IMR-90 (cell line): ENCODE results near the gene TRIM27. TPM values are rescaled to one million over a fixed set of nuclear protein-coding genes. Genes with fewer than 3 reads are reported as not detected.

Source experiments
- ATAC-seq: fragments of 200-7000 bp; cut with Tn5 transposase; 2 replicates; pipeline ENCODE4 v1.9.1; 2020; ENCODE audit warnings: low read depth, mild to moderate bottlenecking, moderate library complexity
- BruUV-seq: library from RNA; stranded (reverse); fragments of 400-500 nt; replicated peaks from 2 replicates; lab custom pipeline; 2021; lab: Mats Ljungman, UMichigan
- CTCF ChIA-PET: fragments of 300-600 bp; formaldehyde crosslinking; extraction: SDS; loops from one replicate; lab custom pipeline; 2021; ENCODE audit warnings: antibody characterized with exemption; lab: Yijun Ruan, JAX
- POLR2A ChIA-PET: fragments of 300-600 bp; sonication (Branson Sonifier 250); formaldehyde crosslinking; loops from one replicate; lab custom pipeline; 2022; ENCODE audit warnings: antibody characterized with exemption; ENCODE audit not compliant: unreplicated experiment; lab: Charles Lee
- DNase-seq: peaks from one replicate; pipeline ENCODE4 v3.0.0; 2013
- H2AFZ ChIP-seq: replicated peaks from 2 replicates; pipeline ENCODE3; 2013; ENCODE audit warnings: low read length, mild to moderate bottlenecking; ENCODE audit not compliant: poor library complexity
- H2AK5ac ChIP-seq: 2 replicates; pipeline ENCODE4 v1.6.1; 2013; ENCODE audit warnings: low read depth, low read length, inconsistent platforms
- H2AK9ac ChIP-seq: replicated peaks from 2 replicates; pipeline ENCODE3; 2013; ENCODE audit warnings: mild to moderate bottlenecking, low read depth, low read length, moderate library complexity; ENCODE audit not compliant: poor library complexity
- H2BK120ac ChIP-seq: 2 replicates; pipeline ENCODE4 v1.6.1; 2013; ENCODE audit warnings: low read depth, low read length, inconsistent platforms
- H2BK15ac ChIP-seq: 3 replicates; pipeline ENCODE4 v1.6.1; 2013; ENCODE audit warnings: low read depth, low read length, inconsistent platforms
- H2BK20ac ChIP-seq: 2 replicates; pipeline ENCODE4 v1.6.1; 2013; ENCODE audit warnings: low read depth, mild to moderate bottlenecking, inconsistent platforms, low read length, moderate library complexity
- H2BK5ac ChIP-seq: 2 replicates; pipeline ENCODE4 v1.6.1; 2013; ENCODE audit warnings: mild to moderate bottlenecking, low read depth, low read length, inconsistent platforms; ENCODE audit not compliant: poor library complexity, severe bottlenecking
- H3K14ac ChIP-seq: replicated peaks from 2 replicates; pipeline ENCODE4 v1.6.1; 2013; ENCODE audit warnings: low read depth, low read length, inconsistent platforms
- H3K18ac ChIP-seq: 2 replicates; pipeline ENCODE4 v1.6.1; 2013; ENCODE audit warnings: low read depth, low read length, control low read depth
- H3K23ac ChIP-seq: 2 replicates; pipeline ENCODE4 v1.6.1; 2013; ENCODE audit warnings: low read depth, low read length, inconsistent platforms
- H3K27ac ChIP-seq: 2 replicates; pipeline ENCODE4 v1.5.1; 2013; ENCODE audit warnings: mild to moderate bottlenecking, control low read depth, low read length; ENCODE audit not compliant: insufficient read depth
- H3K27me3 ChIP-seq: 2 replicates; pipeline ENCODE4 v1.6.1; 2013; ENCODE audit warnings: low read length; ENCODE audit not compliant: control insufficient read depth, insufficient read depth
- H3K36me3 ChIP-seq: 2 replicates; pipeline ENCODE4 v1.6.1; 2013; ENCODE audit warnings: low read length, mixed read lengths; ENCODE audit not compliant: control insufficient read depth, insufficient read depth
- H3K4ac ChIP-seq: 2 replicates; pipeline ENCODE4 v1.6.1; 2013; ENCODE audit warnings: low read depth, low read length, inconsistent platforms
- H3K4me1 ChIP-seq: 2 replicates; pipeline ENCODE4 v1.6.1; 2013; ENCODE audit warnings: low read length, mixed read lengths; ENCODE audit not compliant: control insufficient read depth, insufficient read depth
- H3K4me2 ChIP-seq: 2 replicates; pipeline ENCODE4 v1.6.1; 2013; ENCODE audit warnings: low read depth, mild to moderate bottlenecking, control low read depth, low read length, moderate library complexity
- H3K4me3 ChIP-seq: 2 replicates; pipeline ENCODE4 v1.5.1; 2013; ENCODE audit warnings: low read depth, mild to moderate bottlenecking, control low read depth, low read length, moderate library complexity; ENCODE audit not compliant: insufficient read depth
- H3K56ac ChIP-seq: 2 replicates; pipeline ENCODE4 v1.6.1; 2013; ENCODE audit warnings: low read length, inconsistent platforms; ENCODE audit not compliant: insufficient read depth; ENCODE audit errors: extremely low read depth
- H3K79me1 ChIP-seq, 2 experiments: 2 replicates each; pipeline ENCODE4 v1.6.1; 2013; ENCODE audit warnings: low read length in 2 of 2, inconsistent platforms in 1 of 2, low read depth in 1 of 2
- H3K9ac ChIP-seq: 2 replicates; pipeline ENCODE4 v1.6.1; 2013; ENCODE audit warnings: low read depth, low read length, control low read depth
- H3K9me1 ChIP-seq: 2 replicates; pipeline ENCODE4 v1.6.1; 2013; ENCODE audit warnings: low read length, inconsistent platforms; ENCODE audit not compliant: insufficient read depth
- H3K9me3 ChIP-seq: 2 replicates; pipeline ENCODE4 v1.6.1; 2013; ENCODE audit warnings: low read length; ENCODE audit not compliant: control insufficient read depth, insufficient read depth
- H4K20me1 ChIP-seq: 2 replicates; pipeline ENCODE4 v1.6.1; 2013; ENCODE audit warnings: low read length, inconsistent platforms; ENCODE audit not compliant: insufficient read depth
- H4K5ac ChIP-seq: 2 replicates; pipeline ENCODE4 v1.6.1; 2013; ENCODE audit warnings: mild to moderate bottlenecking, low read depth, low read length, control low read depth
- H4K8ac ChIP-seq, 2 experiments: 2 replicates each; pipeline ENCODE4 v1.6.1; 2013; ENCODE audit warnings: low read depth in 2 of 2, low read length in 2 of 2, control low read depth in 1 of 2, inconsistent platforms in 1 of 2
- H4K91ac ChIP-seq: 2 replicates; pipeline ENCODE4 v1.6.1; 2013; ENCODE audit warnings: low read depth, low read length, inconsistent platforms; ENCODE audit not compliant: insufficient read depth
- CEBPB ChIP-seq: IDR thresholded peaks from 2 replicates; pipeline ENCODE4 v1.6.1; 2012; ENCODE audit warnings: low read depth, low read length, improper control_type of control experiment
- FOS ChIP-seq: fragments of 150-350 bp; IDR thresholded peaks from 2 replicates; pipeline ENCODE4 v1.6.1; 2016; ENCODE audit warnings: low read depth, low read length
- MAFK ChIP-seq: IDR thresholded peaks from 2 replicates; pipeline ENCODE4 v1.6.1; 2012; ENCODE audit warnings: low read depth, low read length, improper control_type of control experiment
- WGBS, 2 experiments: methylation state at CpG; one replicate each; pipeline versions ENCODE4 v1.1.5 to v1.1.7; 2013; ENCODE audit warnings: missing lambda C conversion rate in 2 of 2; ENCODE audit not compliant: insufficient read length in 1 of 2; ENCODE audit errors: extremely low coverage in 2 of 2; 5-methylcytosine and 5-hydroxymethylcytosine counted together
- dilution Hi-C: fragments of 300-500 bp; cut with HindIII; formaldehyde crosslinking; loops from one replicate; pipeline ENCODE4 v1.14.3; 2018; ENCODE audit warnings: low sequenced_read_pairs; ENCODE audit not compliant: unreplicated experiment
- in situ Hi-C: fragments of 300-500 bp; cut with MboI; formaldehyde crosslinking; loops from 3 replicates; pipeline ENCODE4 v1.14.3; 2019; ENCODE audit warnings: low sequenced_read_pairs, inconsistent platforms, mixed read lengths
- intact Hi-C: fragments of 100-400 bp; cut with micrococcal nuclease; formaldehyde crosslinking; loops from 2 replicates; pipeline ENCODE4 v1.10.0; 2022
- polyA plus RNA-seq, 3 experiments: library from polyadenylated mRNA; depleted of rRNA; stranded (reverse); fragments of >200 nt; gene quantifications; 2 replicates each; pipeline ENCODE4 v1.2.3, GENCODE V29; 2012; ENCODE audit warnings: low replicate concordance in 1 of 3
- total RNA-seq: library from RNA; depleted of rRNA; stranded (reverse); fragments of >200 nt; gene quantifications from 2 replicates; pipeline ENCODE4 v1.2.3, GENCODE V29; 2012

The TRIM27 gene
- total and polyA plus RNA-seq, 2 of the 4 experiments (the other 2 are of a cell fraction): 44.4 to 48.0 TPM

- WGBS, 2 experiments: no CpG with 5 or more reads among the region's 12 CpGs
- in situ Hi-C loops: no loop called here
- peak; percentile 51; the same call in 1 of the 2 replicates for TF ChIP-seq CEBPB
- no peak for TF ChIP-seq MAFK
- peak; percentile 90 for TF ChIP-seq FOS
These were observed 20.7 kb upstream of the TRIM27 start for GRCh38 chr6:28944412-28944865.

More at GRCh38 chr6:28944412-28944865, 20.7 kb upstream of the TRIM27 start:
- H3K9ac ChIP-seq: peak overlapping the region; percentile 74
- H3K23ac ChIP-seq: peak overlapping the region; percentile 66
- H4K91ac ChIP-seq: 0 out of 2 replicates have a peak overlapping the region, but pooled peaks have one; percentile 47
- peak overlapping the region; percentile 42 for H3K27ac ChIP-seq
- H3K9me1 ChIP-seq: no peaks in the 10 kb centered on the region
- H3K14ac ChIP-seq: peak overlapping the region; percentile 86
- 0 out of 2 replicates have a peak overlapping the region, but pooled peaks have one; percentile 10 for H2BK20ac ChIP-seq
- H3K4me2 ChIP-seq: peak overlapping the region; percentile 92
- peak overlapping the region; percentile 96 for H2AFZ ChIP-seq
- no peak overlapping the region for H2AK9ac ChIP-seq
- no peaks in the 10 kb centered on the region for H3K9me3 ChIP-seq
- H3K56ac ChIP-seq: peak overlapping the region; percentile 55; the same call in 1 of the 2 replicates
- POLR2A ChIA-PET: no interaction called here
- H3K27me3 ChIP-seq: no peaks in the 10 kb centered on the region
- peaks cover 9% of the 10 kb centered on the region for H4K20me1 ChIP-seq
- H2BK5ac ChIP-seq: peak overlapping the region; percentile 76
- DNase-seq (peak; percentile 81), ATAC-seq (peak; percentile 38)
- peak overlapping the region; percentile 53; the same call in 1 of the 2 replicates for H2BK120ac ChIP-seq
- no peaks in the 10 kb centered on the region for H3K36me3 ChIP-seq
- no peak overlapping the region; the same call in 2 of the 3 replicates for H2BK15ac ChIP-seq
- no peak overlapping the region; the same call in 1 of the 2 replicates for H3K18ac ChIP-seq
- peak overlapping the region; percentile 59 for H3K4me3 ChIP-seq
- H3K79me1 ChIP-seq: no peaks in the 10 kb centered on the region
- intact Hi-C loops: loop anchor here (1.0 to 10.0 kb wide), 5 partner anchors 9 to 1470 kb away; partner anchors contain the start of gene ZNF184
- no peak overlapping the region for H2AK5ac ChIP-seq
- dilution Hi-C loops: no loop called here
- peak overlapping the region; percentile 27 for H3K4ac ChIP-seq
- BruUV-seq: no TSS peak
- no peaks in the 10 kb centered on the region; the same call in 1 of the 2 replicates for H3K4me1 ChIP-seq
- H4K5ac ChIP-seq: peak overlapping the region; percentile 43; the same call in 1 of the 2 replicates
- H4K8ac ChIP-seq: peak overlapping the region; percentile 19 to 76; a peak in 3 of 4 replicates
- CTCF ChIA-PET: no interaction called here
